H9 (cell line): ENCODE data around the gene PPM1H. TPM values are rescaled to one million over a fixed set of nuclear protein-coding genes. Genes with fewer than 3 reads are reported as not detected.

ENCODE experiments used
- DNase-seq: peaks from one replicate; pipeline ENCODE4 v3.0.0-alpha.2; 2017
- H2AFZ ChIP-seq: one replicate; pipeline ENCODE4 v1.6.1; 2013; ENCODE audit warnings: mild to moderate bottlenecking, low read length, control low read depth, moderate library complexity
- H2AK5ac ChIP-seq: 2 replicates; pipeline ENCODE4 v1.6.1; 2013; ENCODE audit warnings: low read length, control low read depth, mixed read lengths; ENCODE audit not compliant: insufficient read length
- H2BK120ac ChIP-seq: one replicate; pipeline ENCODE4 v1.6.1; 2013; ENCODE audit warnings: low read depth, mild to moderate bottlenecking, low read length, control low read depth, inconsistent platforms; ENCODE audit not compliant: poor library complexity, severe bottlenecking
- H2BK12ac ChIP-seq: 2 replicates; pipeline ENCODE4 v1.6.1; 2013; ENCODE audit warnings: low read length, control low read depth, mixed read lengths, low read depth; ENCODE audit not compliant: insufficient read length
- H2BK15ac ChIP-seq: 2 replicates; pipeline ENCODE4 v1.6.1; 2013; ENCODE audit warnings: low read depth, low read length, control low read depth
- H2BK20ac ChIP-seq: one replicate; pipeline ENCODE4 v1.6.1; 2013; ENCODE audit warnings: low read depth, mild to moderate bottlenecking, low read length, control low read depth, inconsistent platforms; ENCODE audit not compliant: poor library complexity, severe bottlenecking
- H2BK5ac ChIP-seq: 2 replicates; pipeline ENCODE4 v1.6.1; 2013; ENCODE audit warnings: low read length, control low read depth, mixed read lengths; ENCODE audit not compliant: insufficient read length
- H3K14ac ChIP-seq: 2 replicates; pipeline ENCODE4 v1.6.1; 2013; ENCODE audit warnings: low read length, control low read depth; ENCODE audit not compliant: insufficient read depth
- H3K18ac ChIP-seq: 2 replicates; pipeline ENCODE4 v1.6.1; 2013; ENCODE audit warnings: low read depth, mild to moderate bottlenecking, mixed read lengths, low read length, control low read depth; ENCODE audit not compliant: insufficient read length
- H3K23ac ChIP-seq: 2 replicates; pipeline ENCODE4 v1.6.1; 2013; ENCODE audit warnings: low read length, control low read depth, mixed read lengths, low read depth; ENCODE audit not compliant: insufficient read length
- H3K23me2 ChIP-seq: 2 replicates; pipeline ENCODE4 v1.6.1; 2013; ENCODE audit warnings: low read depth, mild to moderate bottlenecking, mixed read lengths, low read length, control low read depth; ENCODE audit not compliant: insufficient read length, poor library complexity, severe bottlenecking
- H3K27ac ChIP-seq: 2 replicates; pipeline ENCODE4 v1.5.1; 2013; ENCODE audit warnings: low read length, control low read depth, mixed read lengths, low read depth; ENCODE audit not compliant: insufficient read length
- H3K27me3 ChIP-seq: 2 replicates; pipeline ENCODE4 v1.6.1; 2013; ENCODE audit warnings: low read length, control low read depth, inconsistent platforms; ENCODE audit not compliant: insufficient read depth
- H3K4ac ChIP-seq: 2 replicates; pipeline ENCODE4 v1.6.1; 2013; ENCODE audit warnings: low read depth, mild to moderate bottlenecking, control low read depth, inconsistent platforms, low read length, moderate library complexity
- H3K4me1 ChIP-seq: 2 replicates; pipeline ENCODE4 v1.6.1; 2013; ENCODE audit warnings: low read length, control low read depth, inconsistent platforms; ENCODE audit not compliant: insufficient read depth
- H3K4me2 ChIP-seq: 2 replicates; pipeline ENCODE4 v1.6.1; 2013; ENCODE audit warnings: low read length, control low read depth, mixed read lengths; ENCODE audit not compliant: insufficient read length, insufficient read depth
- H3K56ac ChIP-seq: 2 replicates; pipeline ENCODE4 v1.6.1; 2013; ENCODE audit warnings: low read depth, mild to moderate bottlenecking, mixed read lengths, low read length, control low read depth; ENCODE audit not compliant: insufficient read length
- H3K79me1 ChIP-seq: 2 replicates; pipeline ENCODE4 v1.6.1; 2013; ENCODE audit warnings: low read depth, mild to moderate bottlenecking, moderate library complexity, low read length, control low read depth, inconsistent platforms; ENCODE audit not compliant: insufficient read depth, poor library complexity, severe bottlenecking
- H3K79me2 ChIP-seq: 2 replicates; pipeline ENCODE4 v1.6.1; 2013; ENCODE audit warnings: low read length, control low read depth, inconsistent platforms; ENCODE audit not compliant: insufficient read depth
- H3K9ac ChIP-seq: 2 replicates; pipeline ENCODE4 v1.6.1; 2013; ENCODE audit warnings: low read length, control low read depth, mixed read lengths; ENCODE audit not compliant: insufficient read length; ENCODE audit errors: extremely low read depth
- H3K9me3 ChIP-seq: one replicate; pipeline ENCODE4 v1.6.1; 2013; ENCODE audit warnings: low read depth, low read length, inconsistent platforms; ENCODE audit not compliant: control insufficient read depth
- H3T11ph ChIP-seq: one replicate; pipeline ENCODE4 v1.6.1; 2013; ENCODE audit warnings: mild to moderate bottlenecking, low read length, control low read depth, inconsistent platforms
- H4K20me1 ChIP-seq: one replicate; pipeline ENCODE4 v1.6.1; 2013; ENCODE audit not compliant: control insufficient read depth, insufficient read length, insufficient read depth
- H4K5ac ChIP-seq: 2 replicates; pipeline ENCODE4 v1.6.1; 2013; ENCODE audit warnings: low read depth, mild to moderate bottlenecking, mixed read lengths, low read length, control low read depth; ENCODE audit not compliant: insufficient read length
- H4K8ac ChIP-seq: replicated peaks from 2 replicates; pipeline ENCODE4 v1.6.1; 2013; ENCODE audit warnings: low read length, control low read depth, mixed read lengths, low read depth; ENCODE audit not compliant: insufficient read length
- H4K91ac ChIP-seq: 2 replicates; pipeline ENCODE4 v1.6.1; 2013; ENCODE audit warnings: low read depth, mild to moderate bottlenecking, moderate library complexity, mixed read lengths, low read length, control low read depth; ENCODE audit not compliant: insufficient read length
- H3K27ac Mint-ChIP-seq, 3 experiments: 2 replicates in 2 of 3; 3 replicates in 1 of 3; pipeline ENCODE4 v1.8.0; 2020 to 2021; ENCODE audit warnings: mixed read lengths in 3 of 3, mild to moderate bottlenecking in 1 of 3, moderate library complexity in 1 of 3
- H3K27me3 Mint-ChIP-seq: 2 replicates; pipeline ENCODE4 v1.8.0; 2021; ENCODE audit warnings: low read depth, mild to moderate bottlenecking, moderate library complexity, mixed read lengths
- H3K36me3 Mint-ChIP-seq, 3 experiments: 2 replicates in 2 of 3; 3 replicates in 1 of 3; pipeline ENCODE4 v1.8.0; 2020 to 2021; ENCODE audit warnings: low read depth in 3 of 3, mixed read lengths in 3 of 3; ENCODE audit not compliant: insufficient read depth in 1 of 3
- H3K4me1 Mint-ChIP-seq, 2 experiments: 2 replicates each; pipeline ENCODE4 v1.8.0; 2020; ENCODE audit warnings: mixed read lengths in 2 of 2
- H3K4me3 Mint-ChIP-seq, 2 experiments: 2 replicates in 1 of 2; 3 replicates in 1 of 2; pipeline ENCODE4 v1.8.0; 2020 to 2021; ENCODE audit warnings: mild to moderate bottlenecking in 2 of 2, mixed read lengths in 2 of 2, moderate library complexity in 1 of 2
- H3K9me3 Mint-ChIP-seq, 2 experiments: 2 replicates in 1 of 2; 3 replicates in 1 of 2; pipeline ENCODE4 v1.8.0; 2020; ENCODE audit warnings: mild to moderate bottlenecking in 2 of 2, mixed read lengths in 2 of 2, moderate library complexity in 1 of 2
- CTCF ChIP-seq: fragments of 200-600 bp; sonication (generic); conservative IDR thresholded peaks from 3 replicates; pipeline ENCODE4 v1.8.0; 2021; ENCODE audit warnings: antibody characterized with exemption, mild to moderate bottlenecking
- WGBS: extraction: QIAGEN DNeasy Blood & Tissue Kit; methylation state at CpG from one replicate; pipeline ENCODE4 v1.1.7; 2013; ENCODE audit warnings: missing lambda C conversion rate, low lambda C conversion rate, mixed read lengths; ENCODE audit not compliant: insufficient read length; ENCODE audit errors: extremely low coverage; 5-methylcytosine and 5-hydroxymethylcytosine counted together
- total RNA-seq: library from RNA; stranded (reverse); gene quantifications from 2 replicates; pipeline ENCODE4 v1.2.1, GENCODE V29; 2021

The PPM1H gene
- total RNA-seq, 1 experiment from 2014 or later = 22.1 TPM

GRCh38 chr12:62873826-62874448, 61.0 kb downstream of the PPM1H start:
- Histone ChIP-seq H2AK5ac (no peak overlapping the region), H3K56ac (no peak overlapping the region), H3K27ac (no peak overlapping the region), H4K8ac (no peak overlapping the region), H3K18ac (no peak overlapping the region), H4K20me1 (no peaks in the 10 kb centered on the region), H3K23me2 (no peaks in the 10 kb centered on the region), H2BK15ac (no peak overlapping the region), H4K91ac (no peak overlapping the region), H2BK120ac (no peak overlapping the region), H3K23ac (no peak overlapping the region), H3K9me3 (no peaks in the 10 kb centered on the region), H3K4me1 (no peaks in the 10 kb centered on the region; the same call in 1 of the 2 replicates), H3K4ac (no peak overlapping the region), H2AFZ (no peak overlapping the region), H3K79me2 (peaks cover 2% of the 10 kb centered on the region; the same call in 1 of the 2 replicates), H2BK5ac (no peak overlapping the region), H4K5ac (no peak overlapping the region), H3K27me3 (no peaks in the 10 kb centered on the region), H2BK12ac (no peak overlapping the region), H3K4me2 (no peak overlapping the region), H3K9ac (no peak overlapping the region), H3K14ac (no peak overlapping the region), H2BK20ac (no peak overlapping the region), H3T11ph (no peak overlapping the region), H3K79me1 (no peaks in the 10 kb centered on the region)
- H3K27ac Mint-ChIP-seq = no peak overlapping the region
- H3K36me3 Mint-ChIP-seq = peaks cover 5 to 13% (median 9%) of the 10 kb centered on the region in 3 experiments
- TF ChIP-seq CTCF = no peak
- no CpG with 5 or more reads among the region's 4 CpGs for WGBS
- H3K4me1 Mint-ChIP-seq = no peaks in the 10 kb centered on the region
- no peaks in the 10 kb centered on the region for H3K27me3 Mint-ChIP-seq
- no peak for DNase-seq
- peaks cover 0 to 2% of the 10 kb centered on the region in 2 experiments; a peak in 2 of 5 replicates for H3K9me3 Mint-ChIP-seq
- no peak overlapping the region for H3K4me3 Mint-ChIP-seq
